ENCODE data around the gene CORIN.
A peak's percentile ranks its signal among the peaks of the same experiment; 100 is the strongest.

CORIN gene

DNA sequence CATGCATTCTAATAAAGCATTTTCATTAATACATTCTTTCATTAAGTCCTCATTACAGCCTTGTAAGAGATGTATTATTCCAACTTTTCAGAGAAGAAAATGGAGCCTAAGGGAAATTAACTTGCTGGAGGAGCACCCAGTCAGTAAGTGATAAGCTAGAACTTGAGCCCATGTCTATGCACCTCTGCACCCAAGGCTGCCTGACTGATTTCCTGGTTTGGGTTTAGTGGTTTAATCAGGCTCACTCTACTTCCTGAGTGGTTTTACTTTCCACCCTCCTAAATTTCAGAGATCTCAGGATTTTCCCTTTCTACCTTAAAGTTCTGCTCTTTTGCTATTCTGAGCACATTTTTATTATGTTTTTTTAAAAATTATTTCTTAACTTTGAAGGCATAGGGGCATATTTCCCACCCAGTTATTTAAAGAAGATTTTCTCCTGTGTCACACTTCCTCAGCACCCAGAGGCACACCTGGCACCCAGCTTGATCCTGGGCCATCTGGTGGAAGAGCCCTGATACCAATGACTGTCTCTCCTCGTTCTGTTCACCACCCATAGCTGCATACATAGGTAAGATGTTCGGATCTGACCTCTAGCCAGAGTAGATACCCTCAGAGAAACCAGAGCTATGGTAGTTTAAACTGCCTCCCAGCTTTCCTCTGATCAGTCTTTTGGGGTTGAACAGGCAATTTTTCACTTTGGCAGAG lies 10.4 kb downstream of the CORIN start:
- no peak for TF ChIP-seq CSDC2 (CRISPR knock-in tag; IDR thresholded peaks at IDR 0.05)
- no peak for TF ChIP-seq ZFP30 (CRISPR knock-in tag; IDR thresholded peaks at IDR 0.05)
- TF ChIP-seq, protein P1, sequence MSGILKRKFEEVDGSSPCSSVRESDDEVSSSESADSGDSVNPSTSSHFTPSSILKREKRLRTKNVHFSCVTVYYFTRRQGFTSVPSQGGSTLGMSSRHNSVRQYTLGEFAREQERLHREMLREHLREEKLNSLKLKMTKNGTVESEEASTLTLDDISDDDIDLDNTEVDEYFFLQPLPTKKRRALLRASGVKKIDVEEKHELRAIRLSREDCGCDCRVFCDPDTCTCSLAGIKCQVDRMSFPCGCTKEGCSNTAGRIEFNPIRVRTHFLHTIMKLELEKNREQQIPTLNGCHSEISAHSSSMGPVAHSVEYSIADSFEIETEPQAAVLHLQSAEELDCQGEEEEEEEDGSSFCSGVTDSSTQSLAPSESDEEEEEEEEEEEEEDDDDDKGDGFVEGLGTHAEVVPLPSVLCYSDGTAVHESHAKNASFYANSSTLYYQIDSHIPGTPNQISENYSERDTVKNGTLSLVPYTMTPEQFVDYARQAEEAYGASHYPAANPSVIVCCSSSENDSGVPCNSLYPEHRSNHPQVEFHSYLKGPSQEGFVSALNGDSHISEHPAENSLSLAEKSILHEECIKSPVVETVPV (CRISPR knock-in tag; IDR thresholded peaks at IDR 0.05), result no peak
- TF ChIP-seq ZFP3 (CRISPR knock-in tag; IDR thresholded peaks at IDR 0.05), result no peak
- TF ChIP-seq ESRRG (CRISPR knock-in tag; IDR thresholded peaks at IDR 0.05), result no peak
- TF ChIP-seq ZC3H10 (CRISPR knock-in tag; IDR thresholded peaks at IDR 0.05), result no peak
- no peak for TF ChIP-seq TOX (CRISPR knock-in tag; IDR thresholded peaks at IDR 0.05; ENCODE audit: borderline replicate concordance)
- TF ChIP-seq RARB (CRISPR knock-in tag; IDR thresholded peaks at IDR 0.05), result no peak
- no peak for TF ChIP-seq ZNF565 (CRISPR knock-in tag; conservative IDR thresholded peaks at IDR 0.05; ENCODE audit: low read depth)
- TF ChIP-seq BACH2 (CRISPR knock-in tag; IDR thresholded peaks at IDR 0.05; ENCODE audit: borderline replicate concordance), result no peak
- TF ChIP-seq SNAI2 (CRISPR knock-in tag; IDR thresholded peaks at IDR 0.05), result no peak
- TF ChIP-seq PPARA (CRISPR knock-in tag; IDR thresholded peaks at IDR 0.05; ENCODE audit: borderline replicate concordance), result no peak
- no peak for TF ChIP-seq GLIS3 (CRISPR knock-in tag; IDR thresholded peaks at IDR 0.05)
- TF ChIP-seq ISL1 (CRISPR knock-in tag; IDR thresholded peaks at IDR 0.05), result no peak
- no peak for TF ChIP-seq OSR1 (CRISPR knock-in tag; IDR thresholded peaks at IDR 0.05)
- TF ChIP-seq, protein P2, sequence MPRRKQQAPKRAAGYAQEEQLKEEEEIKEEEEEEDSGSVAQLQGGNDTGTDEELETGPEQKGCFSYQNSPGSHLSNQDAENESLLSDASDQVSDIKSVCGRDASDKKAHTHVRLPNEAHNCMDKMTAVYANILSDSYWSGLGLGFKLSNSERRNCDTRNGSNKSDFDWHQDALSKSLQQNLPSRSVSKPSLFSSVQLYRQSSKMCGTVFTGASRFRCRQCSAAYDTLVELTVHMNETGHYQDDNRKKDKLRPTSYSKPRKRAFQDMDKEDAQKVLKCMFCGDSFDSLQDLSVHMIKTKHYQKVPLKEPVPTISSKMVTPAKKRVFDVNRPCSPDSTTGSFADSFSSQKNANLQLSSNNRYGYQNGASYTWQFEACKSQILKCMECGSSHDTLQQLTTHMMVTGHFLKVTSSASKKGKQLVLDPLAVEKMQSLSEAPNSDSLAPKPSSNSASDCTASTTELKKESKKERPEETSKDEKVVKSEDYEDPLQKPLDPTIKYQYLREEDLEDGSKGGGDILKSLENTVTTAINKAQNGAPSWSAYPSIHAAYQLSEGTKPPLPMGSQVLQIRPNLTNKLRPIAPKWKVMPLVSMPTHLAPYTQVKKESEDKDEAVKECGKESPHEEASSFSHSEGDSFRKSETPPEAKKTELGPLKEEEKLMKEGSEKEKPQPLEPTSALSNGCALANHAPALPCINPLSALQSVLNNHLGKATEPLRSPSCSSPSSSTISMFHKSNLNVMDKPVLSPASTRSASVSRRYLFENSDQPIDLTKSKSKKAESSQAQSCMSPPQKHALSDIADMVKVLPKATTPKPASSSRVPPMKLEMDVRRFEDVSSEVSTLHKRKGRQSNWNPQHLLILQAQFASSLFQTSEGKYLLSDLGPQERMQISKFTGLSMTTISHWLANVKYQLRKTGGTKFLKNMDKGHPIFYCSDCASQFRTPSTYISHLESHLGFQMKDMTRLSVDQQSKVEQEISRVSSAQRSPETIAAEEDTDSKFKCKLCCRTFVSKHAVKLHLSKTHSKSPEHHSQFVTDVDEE (CRISPR knock-in tag; IDR thresholded peaks at IDR 0.05), result no peak
- TF ChIP-seq ZNF70 (CRISPR knock-in tag; IDR thresholded peaks at IDR 0.05), result no peak
- no peak for TF ChIP-seq ZNF8 (CRISPR knock-in tag; IDR thresholded peaks at IDR 0.05)
- no peak for ATAC-seq

DNA sequence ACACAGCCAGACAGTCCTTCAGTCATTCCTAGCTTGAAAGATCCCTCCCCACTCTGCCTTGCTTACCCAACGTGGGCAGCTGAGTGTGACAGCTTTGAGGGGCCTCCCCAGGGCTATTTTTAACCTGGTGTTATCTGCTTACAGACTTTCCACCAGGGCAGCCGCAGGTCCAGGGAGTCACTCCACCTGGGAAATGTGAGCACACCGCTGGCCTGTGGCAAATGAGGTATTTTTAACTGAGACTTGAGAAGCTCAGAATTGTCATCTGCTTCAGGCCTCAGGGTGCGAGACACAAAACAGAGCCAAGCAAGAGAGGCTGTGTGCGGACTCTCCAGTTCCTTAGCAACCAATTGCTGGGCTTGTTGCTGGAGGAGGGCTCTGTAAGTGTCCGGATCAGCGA lies 13.0 kb downstream of the CORIN start:
- peak; percentile 49; the same call in 2 of the 3 replicates for ATAC-seq
- TF ChIP-seq RARB (CRISPR knock-in tag; IDR thresholded peaks at IDR 0.05) (no peak), ZNF565 (CRISPR knock-in tag; conservative IDR thresholded peaks at IDR 0.05; ENCODE audit: low read depth) (no peak), ZFP3 (CRISPR knock-in tag; IDR thresholded peaks at IDR 0.05) (no peak), ZC3H10 (CRISPR knock-in tag; IDR thresholded peaks at IDR 0.05) (no peak), ZNF70 (CRISPR knock-in tag; IDR thresholded peaks at IDR 0.05) (no peak)
- TF ChIP-seq, protein P1 (CRISPR knock-in tag; IDR thresholded peaks at IDR 0.05), result no peak
- TF ChIP-seq, protein P3, sequence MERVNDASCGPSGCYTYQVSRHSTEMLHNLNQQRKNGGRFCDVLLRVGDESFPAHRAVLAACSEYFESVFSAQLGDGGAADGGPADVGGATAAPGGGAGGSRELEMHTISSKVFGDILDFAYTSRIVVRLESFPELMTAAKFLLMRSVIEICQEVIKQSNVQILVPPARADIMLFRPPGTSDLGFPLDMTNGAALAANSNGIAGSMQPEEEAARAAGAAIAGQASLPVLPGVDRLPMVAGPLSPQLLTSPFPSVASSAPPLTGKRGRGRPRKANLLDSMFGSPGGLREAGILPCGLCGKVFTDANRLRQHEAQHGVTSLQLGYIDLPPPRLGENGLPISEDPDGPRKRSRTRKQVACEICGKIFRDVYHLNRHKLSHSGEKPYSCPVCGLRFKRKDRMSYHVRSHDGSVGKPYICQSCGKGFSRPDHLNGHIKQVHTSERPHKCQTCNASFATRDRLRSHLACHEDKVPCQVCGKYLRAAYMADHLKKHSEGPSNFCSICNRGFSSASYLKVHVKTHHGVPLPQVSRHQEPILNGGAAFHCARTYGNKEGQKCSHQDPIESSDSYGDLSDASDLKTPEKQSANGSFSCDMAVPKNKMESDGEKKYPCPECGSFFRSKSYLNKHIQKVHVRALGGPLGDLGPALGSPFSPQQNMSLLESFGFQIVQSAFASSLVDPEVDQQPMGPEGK (CRISPR knock-in tag; IDR thresholded peaks at IDR 0.05; ENCODE audit: borderline replicate concordance), result no peak

DNA sequence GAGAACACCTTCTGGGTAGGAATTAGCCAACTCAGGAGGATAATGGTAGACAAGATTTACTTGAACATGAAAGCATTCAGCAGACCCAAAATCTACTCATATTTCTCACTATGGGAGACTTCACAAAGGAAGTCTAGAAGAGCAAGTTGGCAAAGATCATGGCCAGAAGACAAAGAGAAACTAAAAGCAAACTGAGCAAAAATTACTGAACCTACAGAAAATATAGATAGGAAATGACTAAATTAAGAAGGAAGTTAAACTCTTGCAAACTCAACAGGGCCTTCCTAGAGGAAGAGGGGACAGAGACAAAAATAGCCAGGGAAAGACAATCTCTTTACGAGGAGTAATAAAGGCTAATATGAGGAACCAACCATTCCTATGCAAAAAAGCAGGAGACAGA lies 18.7 kb downstream of the CORIN start:
- no peak for TF ChIP-seq ESRRG (CRISPR knock-in tag; IDR thresholded peaks at IDR 0.05)
- TF ChIP-seq ISL1 (CRISPR knock-in tag; IDR thresholded peaks at IDR 0.05), result no peak
- TF ChIP-seq TOX (CRISPR knock-in tag; IDR thresholded peaks at IDR 0.05; ENCODE audit: borderline replicate concordance), result no peak
- TF ChIP-seq, protein P4, sequence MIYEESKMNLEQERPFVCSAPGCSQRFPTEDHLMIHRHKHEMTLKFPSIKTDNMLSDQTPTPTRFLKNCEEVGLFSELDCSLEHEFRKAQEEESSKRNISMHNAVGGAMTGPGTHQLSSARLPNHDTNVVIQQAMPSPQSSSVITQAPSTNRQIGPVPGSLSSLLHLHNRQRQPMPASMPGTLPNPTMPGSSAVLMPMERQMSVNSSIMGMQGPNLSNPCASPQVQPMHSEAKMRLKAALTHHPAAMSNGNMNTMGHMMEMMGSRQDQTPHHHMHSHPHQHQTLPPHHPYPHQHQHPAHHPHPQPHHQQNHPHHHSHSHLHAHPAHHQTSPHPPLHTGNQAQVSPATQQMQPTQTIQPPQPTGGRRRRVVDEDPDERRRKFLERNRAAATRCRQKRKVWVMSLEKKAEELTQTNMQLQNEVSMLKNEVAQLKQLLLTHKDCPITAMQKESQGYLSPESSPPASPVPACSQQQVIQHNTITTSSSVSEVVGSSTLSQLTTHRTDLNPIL (CRISPR knock-in tag; IDR thresholded peaks at IDR 0.05; ENCODE audit: low read depth), result no peak
- TF ChIP-seq ZFP30 (CRISPR knock-in tag; IDR thresholded peaks at IDR 0.05), result no peak
- no peak for TF ChIP-seq ZFP3 (CRISPR knock-in tag; IDR thresholded peaks at IDR 0.05)
- no peak for TF ChIP-seq PPARA (CRISPR knock-in tag; IDR thresholded peaks at IDR 0.05; ENCODE audit: borderline replicate concordance)
- no peak for TF ChIP-seq ZNF565 (CRISPR knock-in tag; conservative IDR thresholded peaks at IDR 0.05; ENCODE audit: low read depth)
- TF ChIP-seq, protein P2 (CRISPR knock-in tag; IDR thresholded peaks at IDR 0.05), result no peak
- TF ChIP-seq BACH2 (CRISPR knock-in tag; IDR thresholded peaks at IDR 0.05; ENCODE audit: borderline replicate concordance), result no peak
- TF ChIP-seq SNAI2 (CRISPR knock-in tag; IDR thresholded peaks at IDR 0.05), result no peak
- TF ChIP-seq GLIS3 (CRISPR knock-in tag; IDR thresholded peaks at IDR 0.05), result no peak
- ATAC-seq, result no peak

Measured in SK-N-SH treated with all-trans-retinoic acid at 6 μM for 48 hours (cell line).